GM12878 (cell line): ENCODE data around the gene KCNQ1OT1. TPM values are rescaled to one million over a fixed set of nuclear protein-coding genes. Genes with fewer than 3 reads are reported as not detected.

Experiments
- ATAC-seq: fragments of 200-7000 bp; cut with Tn5 transposase; 3 replicates; pipeline ENCODE4 v1.9.1; 2020; ENCODE audit warnings: mild to moderate bottlenecking, moderate library complexity
- BruUV-seq: library from RNA; stranded (reverse); fragments of 400-500 nt; replicated peaks from 2 replicates; lab custom pipeline; 2021; lab: Mats Ljungman, UMichigan
- CTCF ChIA-PET: fragments of 300-600 bp; sonication (Branson Sonifier 250); formaldehyde crosslinking; extraction: SDS; loops from one replicate; lab custom pipeline; 2021; ENCODE audit warnings: inconsistent platforms; lab: Yijun Ruan, JAX
- POLR2A ChIA-PET: fragments of 350-600 bp; formaldehyde crosslinking; extraction: SDS; loops from one replicate; lab custom pipeline; 2021; ENCODE audit warnings: inconsistent platforms; lab: Charles Lee
- RAD21 ChIA-PET: fragments of 300-600 bp; sonication (Branson Sonifier 250); formaldehyde crosslinking; loops from one replicate; lab custom pipeline; 2023; ENCODE audit warnings: antibody characterized with exemption; ENCODE audit not compliant: unreplicated experiment; lab: Charles Lee
- SMC1A ChIA-PET: fragments of 300-600 bp; sonication (Branson Sonifier 250); formaldehyde crosslinking; loops from one replicate; lab custom pipeline; 2023; ENCODE audit not compliant: unreplicated experiment, uncharacterized antibody; lab: Charles Lee
- DNase-seq: peaks from one replicate; pipeline ENCODE4 v3.0.0-alpha.2; 2011; ENCODE audit warnings: low read depth, low spot score
- FAIRE-seq: peaks from 3 replicates; lab custom pipeline; 2011; peaks lifted over from hg19 to GRCh38; lab: Jason Lieb, UNC
- H2AFZ ChIP-seq: 2 replicates; pipeline ENCODE4 v1.6.0; 2011; ENCODE audit warnings: low read depth, low read length, control low read depth; ENCODE audit not compliant: control insufficient read depth
- H3K27ac ChIP-seq: 2 replicates; pipeline ENCODE4 v1.5.1; 2011; ENCODE audit warnings: control low read depth; ENCODE audit not compliant: control insufficient read depth, insufficient read depth
- H3K27me3 ChIP-seq, 2 experiments: replicated peaks in 1 of 2; 2 replicates each; pipeline versions ENCODE4 v1.6.0 to v1.6.1; 2011; ENCODE audit warnings: low read length in 1 of 2; ENCODE audit not compliant: control insufficient read depth in 2 of 2, insufficient read depth in 2 of 2
- H3K36me3 ChIP-seq, 2 experiments: 2 replicates each; pipeline ENCODE4 v1.5.1; 2011; ENCODE audit warnings: low read length in 1 of 2; ENCODE audit not compliant: control insufficient read depth in 2 of 2, insufficient read depth in 2 of 2
- H3K4me1 ChIP-seq: 2 replicates; pipeline ENCODE4 v1.6.1; 2011; ENCODE audit warnings: mild to moderate bottlenecking, low read length, moderate library complexity, mixed read lengths; ENCODE audit not compliant: control insufficient read depth, insufficient read depth
- H3K4me2 ChIP-seq: 2 replicates; pipeline ENCODE4 v1.6.0; 2011; ENCODE audit warnings: control low read depth; ENCODE audit not compliant: control insufficient read depth, insufficient read depth
- H3K4me3 ChIP-seq: fragments of 200-600 bp; sonication (generic); 2 replicates; pipeline ENCODE4 v1.5.1; 2016
- H3K79me2 ChIP-seq: 2 replicates; pipeline ENCODE4 v1.6.0; 2011; ENCODE audit warnings: low read length; ENCODE audit not compliant: control insufficient read depth, insufficient read depth
- H3K9ac ChIP-seq: 2 replicates; pipeline ENCODE4 v1.8.0; 2011; ENCODE audit warnings: low read length, control low read depth, mixed read lengths; ENCODE audit not compliant: control insufficient read depth, insufficient read depth
- H3K9me3 ChIP-seq: replicated peaks from 3 replicates; pipeline ENCODE4 v1.5.1; 2011; ENCODE audit warnings: mild to moderate bottlenecking, low read length; ENCODE audit not compliant: control insufficient read depth, insufficient read depth
- H4K20me1 ChIP-seq: 2 replicates; pipeline ENCODE4 v1.6.0; 2011; ENCODE audit not compliant: control insufficient read depth, insufficient read depth
- BMI1 ChIP-seq: fragments of 450-650 bp; IDR thresholded peaks from 2 replicates; pipeline ENCODE4 v1.6.1; 2016; ENCODE audit warnings: mild to moderate bottlenecking, moderate library complexity, borderline replicate concordance
- CEBPB ChIP-seq, 2 experiments: fragments of 150-350 bp in 1 of 2; IDR thresholded peaks; 2 replicates each; pipeline ENCODE4 v1.6.1; 2012 to 2014; ENCODE audit warnings: low read depth in 2 of 2, low read length in 2 of 2, borderline replicate concordance in 1 of 2, inconsistent platforms in 1 of 2
- EP300 ChIP-seq, 2 experiments: fragments of 150-350 bp in 1 of 2; IDR thresholded peaks; 2 replicates each; pipeline ENCODE4 v1.6.1; 2011 to 2012; ENCODE audit warnings: low read depth in 2 of 2, low read length in 2 of 2, borderline replicate concordance in 1 of 2, improper control_type of control experiment in 1 of 2, inconsistent platforms in 1 of 2; ENCODE audit not compliant: control insufficient read depth in 1 of 2
- MTA2 ChIP-seq: fragments of 450-650 bp; IDR thresholded peaks from 2 replicates; pipeline ENCODE4 v1.6.1; 2016; ENCODE audit warnings: low read depth, mild to moderate bottlenecking, moderate library complexity
- NFYA ChIP-seq: IDR thresholded peaks from 2 replicates; pipeline ENCODE4 v1.6.1; 2011; ENCODE audit warnings: low read depth, mild to moderate bottlenecking, low read length, improper control_type of control experiment, borderline replicate concordance
- NR2F1 ChIP-seq: fragments of 450-650 bp; conservative IDR thresholded peaks from 2 replicates; pipeline ENCODE4 v1.6.1; 2017; ENCODE audit warnings: mild to moderate bottlenecking
- RAD51 ChIP-seq: fragments of 450-650 bp; IDR thresholded peaks from 2 replicates; pipeline ENCODE4 v1.6.1; 2016; ENCODE audit warnings: moderate library complexity, mild to moderate bottlenecking, inconsistent platforms
- SIN3A ChIP-seq: IDR thresholded peaks from 2 replicates; pipeline ENCODE4 v1.6.1; 2012; ENCODE audit warnings: low read depth, low read length, improper control_type of control experiment
- SMAD5 ChIP-seq: IDR thresholded peaks from 2 replicates; pipeline ENCODE4 v1.6.1; 2016; ENCODE audit warnings: antibody characterized with exemption, low read depth
- SREBF2 ChIP-seq: IDR thresholded peaks from 2 replicates; pipeline ENCODE4 v1.6.1; 2012; ENCODE audit warnings: mild to moderate bottlenecking, low read length
- TBL1XR1 ChIP-seq: IDR thresholded peaks from 2 replicates; pipeline ENCODE4 v1.6.1; 2012; ENCODE audit warnings: low read depth, low read length, improper control_type of control experiment
- WGBS: methylation state at CpG from one replicate; pipeline ENCODE4 v1.1.6; 2016; ENCODE audit warnings: low lambda C conversion rate; ENCODE audit not compliant: insufficient replicate concordance, insufficient coverage; ENCODE audit errors: missing lambda C conversion rate; 5-methylcytosine and 5-hydroxymethylcytosine counted together
- in situ Hi-C: fragments of 300-500 bp; cut with MboI; formaldehyde crosslinking; loops from 9 replicates; pipeline ENCODE4 v1.14.3; 2018; ENCODE audit warnings: mixed read lengths
- intact Hi-C: fragments of 100-400 bp; cut with micrococcal nuclease; formaldehyde crosslinking; loops from one replicate; pipeline ENCODE4 v1.14.2; 2022; ENCODE audit not compliant: unreplicated experiment
- polyA plus RNA-seq, 11 experiments: library from polyadenylated mRNA; depleted of rRNA in 4 of 11; unstranded in 6 of 11; stranded (reverse) in 5 of 11; fragments of >200 nt; fragmentation: Nextera tagmentation in 4 of 11; fragmentation: Illumina TruSeq in 1 of 11; extraction: Ambion mirVana in 4 of 11; extraction: Trizol in 1 of 11; gene quantifications; 1 replicate in 1 of 11; 2 replicates in 10 of 11; pipeline versions ENCODE4 v1.2.1 to v1.2.3, GENCODE V29; 2011 to 2016; ENCODE audit warnings: inconsistent platforms in 2 of 11, missing spikeins in 2 of 11, low read depth in 1 of 11
- total RNA-seq, 4 experiments: library from RNA; depleted of rRNA in 3 of 4; stranded (reverse); fragments of >200 nt in 3 of 4; fragmentation: Illumina TruSeq in 1 of 4; extraction: Trizol in 1 of 4; gene quantifications; 2 replicates each; pipeline versions ENCODE4 v1.2.1 to v1.2.3, GENCODE V29; 2013 to 2021
- TF ChIP-seq, protein P1 (sequence below): IDR thresholded peaks from 2 replicates; pipeline ENCODE4 v1.6.1; 2011; ENCODE audit warnings: low read depth, mild to moderate bottlenecking, low read length, moderate library complexity, borderline replicate concordance; ENCODE audit errors: extremely low read depth
- TF ChIP-seq, protein P2 (sequence below): fragments of 450-650 bp; IDR thresholded peaks from 2 replicates; pipeline ENCODE4 v1.6.1; 2016; ENCODE audit warnings: mild to moderate bottlenecking, moderate library complexity, borderline replicate concordance

Gene KCNQ1OT1
- total and polyA plus RNA-seq, 10 of the 15 experiments (the other 5 are each of a cell fraction or from before 2014, with no cell fraction given): 0.02 to 1.6 (median 0.41) TPM

DNA sequence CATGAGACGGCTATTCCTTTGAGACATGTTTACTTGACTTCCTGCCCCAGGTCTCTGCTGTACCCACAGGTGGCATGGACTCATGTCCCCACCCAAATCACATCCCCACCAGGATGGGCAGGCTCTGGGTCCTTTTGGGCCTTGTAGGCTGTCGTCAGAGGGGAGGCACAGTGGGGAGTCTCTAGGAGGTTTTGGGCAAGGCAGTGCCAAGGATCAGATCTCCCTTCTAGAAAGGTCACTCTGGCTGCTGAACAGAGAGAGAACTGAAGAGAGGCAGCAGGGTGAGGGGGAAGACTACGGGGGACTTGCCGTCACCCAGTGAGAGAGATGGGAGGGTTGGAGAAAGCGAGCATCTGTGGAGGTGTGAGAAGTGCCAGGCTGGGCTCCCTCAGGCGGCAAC is 4.6 kb upstream of the KCNQ1OT1 start:
- no TSS peak for BruUV-seq
- ChIA-PET RAD21 (no interaction called here), POLR2A (no interaction called here), SMC1A (no interaction called here), CTCF (no interaction called here)
- no peak overlapping the region for H3K4me2 ChIP-seq
- intact Hi-C loops (no loop called here), in situ Hi-C loops (no loop called here)
- H3K9me3 ChIP-seq: no peaks in the 10 kb centered on the region; the same call in 2 of the 3 replicates
- H3K27me3 ChIP-seq: no peaks in the 10 kb centered on the region
- no peaks in the 10 kb centered on the region; the same call in 1 of the 2 replicates for H3K4me1 ChIP-seq
- DNase-seq (no peak), ATAC-seq (no peak), FAIRE-seq (no peak)
- H3K4me3 ChIP-seq: no peak overlapping the region
- peaks cover 4% of the 10 kb centered on the region for H3K79me2 ChIP-seq
- H3K27ac ChIP-seq: no peak overlapping the region
- H2AFZ ChIP-seq: no peak overlapping the region
- no peaks in the 10 kb centered on the region for H4K20me1 ChIP-seq
- TF ChIP-seq RAD51: no peak
- TF ChIP-seq NFYA: no peak
- TF ChIP-seq, protein P1, sequence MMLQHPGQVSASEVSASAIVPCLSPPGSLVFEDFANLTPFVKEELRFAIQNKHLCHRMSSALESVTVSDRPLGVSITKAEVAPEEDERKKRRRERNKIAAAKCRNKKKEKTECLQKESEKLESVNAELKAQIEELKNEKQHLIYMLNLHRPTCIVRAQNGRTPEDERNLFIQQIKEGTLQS: no peak
- no peak for TF ChIP-seq SREBF2
- TF ChIP-seq NR2F1: no peak
- no peak for TF ChIP-seq CEBPB (IDR thresholded peaks at IDR 0.05; ENCODE audit: borderline replicate concordance in 1 of 2, low read depth in 2 of 2, low read length in 2 of 2)
- no peak for TF ChIP-seq MTA2
- TF ChIP-seq, protein P2, sequence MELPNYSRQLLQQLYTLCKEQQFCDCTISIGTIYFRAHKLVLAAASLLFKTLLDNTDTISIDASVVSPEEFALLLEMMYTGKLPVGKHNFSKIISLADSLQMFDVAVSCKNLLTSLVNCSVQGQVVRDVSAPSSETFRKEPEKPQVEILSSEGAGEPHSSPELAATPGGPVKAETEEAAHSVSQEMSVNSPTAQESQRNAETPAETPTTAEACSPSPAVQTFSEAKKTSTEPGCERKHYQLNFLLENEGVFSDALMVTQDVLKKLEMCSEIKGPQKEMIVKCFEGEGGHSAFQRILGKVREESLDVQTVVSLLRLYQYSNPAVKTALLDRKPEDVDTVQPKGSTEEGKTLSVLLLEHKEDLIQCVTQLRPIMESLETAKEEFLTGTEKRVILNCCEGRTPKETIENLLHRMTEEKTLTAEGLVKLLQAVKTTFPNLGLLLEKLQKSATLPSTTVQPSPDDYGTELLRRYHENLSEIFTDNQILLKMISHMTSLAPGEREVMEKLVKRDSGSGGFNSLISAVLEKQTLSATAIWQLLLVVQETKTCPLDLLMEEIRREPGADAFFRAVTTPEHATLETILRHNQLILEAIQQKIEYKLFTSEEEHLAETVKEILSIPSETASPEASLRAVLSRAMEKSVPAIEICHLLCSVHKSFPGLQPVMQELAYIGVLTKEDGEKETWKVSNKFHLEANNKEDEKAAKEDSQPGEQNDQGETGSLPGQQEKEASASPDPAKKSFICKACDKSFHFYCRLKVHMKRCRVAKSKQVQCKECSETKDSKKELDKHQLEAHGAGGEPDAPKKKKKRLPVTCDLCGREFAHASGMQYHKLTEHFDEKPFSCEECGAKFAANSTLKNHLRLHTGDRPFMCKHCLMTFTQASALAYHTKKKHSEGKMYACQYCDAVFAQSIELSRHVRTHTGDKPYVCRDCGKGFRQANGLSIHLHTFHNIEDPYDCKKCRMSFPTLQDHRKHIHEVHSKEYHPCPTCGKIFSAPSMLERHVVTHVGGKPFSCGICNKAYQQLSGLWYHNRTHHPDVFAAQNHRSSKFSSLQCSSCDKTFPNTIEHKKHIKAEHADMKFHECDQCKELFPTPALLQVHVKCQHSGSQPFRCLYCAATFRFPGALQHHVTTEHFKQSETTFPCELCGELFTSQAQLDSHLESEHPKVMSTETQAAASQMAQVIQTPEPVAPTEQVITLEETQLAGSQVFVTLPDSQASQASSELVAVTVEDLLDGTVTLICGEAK: no peak
- TF ChIP-seq SMAD5: no peak
- TF ChIP-seq SIN3A: no peak
- no peak for TF ChIP-seq BMI1
- no peak for TF ChIP-seq EP300 (IDR thresholded peaks at IDR 0.05; ENCODE audit: borderline replicate concordance in 1 of 2, control insufficient read depth in 1 of 2, low read depth in 2 of 2, low read length in 2 of 2)
- TF ChIP-seq TBL1XR1: no peak
- H3K9ac ChIP-seq: no peak overlapping the region
- 70% methylated on average over 6 of the region's 6 CpGs for WGBS
- no peaks in the 10 kb centered on the region for H3K36me3 ChIP-seq
